Uterus (tissue), 4 donors: Measurements from ENCODE around the gene PRKCI. TPM values are rescaled to one million over a fixed set of nuclear protein-coding genes. Genes with fewer than 3 reads are reported as not detected.
"Not testable (repeated sequence)": the region's sequence is repeated elsewhere in the genome, so short reads cannot be mapped to it uniquely, and the experiment has no call there.

Experiments
- DNase-seq, 2 donors: peaks; one replicate each; pipeline ENCODE4 v3.0.0-alpha.2; 2019 to 2020
- H3K27ac ChIP-seq, 2 donors: fragments of 200-600 bp; sonication (generic); 1 replicate in 1 of 2; 2 replicates in 1 of 2; pipeline ENCODE4 v1.5.1; 2016 to 2018
- H3K27me3 ChIP-seq, 2 donors: fragments of 200-600 bp; sonication (generic); one replicate each; pipeline ENCODE4 v1.5.1; 2018 to 2019; ENCODE audit warnings: control low read depth in 1 of 2
- H3K36me3 ChIP-seq, 2 donors: fragments of 200-600 bp; sonication (generic); one replicate each; pipeline ENCODE4 v1.5.1; 2019; ENCODE audit warnings: control low read depth in 1 of 2
- H3K4me1 ChIP-seq, 2 donors: fragments of 200-600 bp; sonication (generic); one replicate each; pipeline ENCODE4 v1.5.1; 2018 to 2019; ENCODE audit warnings: control low read depth in 1 of 2
- H3K4me3 ChIP-seq, 2 donors: fragments of 200-600 bp; sonication (generic); 1 replicate in 1 of 2; 2 replicates in 1 of 2; pipeline ENCODE4 v1.5.1; 2018 to 2019; ENCODE audit warnings: mild to moderate bottlenecking in 1 of 2
- H3K9me3 ChIP-seq, 2 donors: fragments of 200-600 bp; sonication (generic); one replicate each; pipeline ENCODE4 v1.5.1; 2019; ENCODE audit warnings: control low read depth in 1 of 2
- CTCF ChIP-seq, 4 experiments: fragments of 200-600 bp in 2 of 4; fragments of 450-650 bp in 2 of 4; sonication (generic) in 2 of 4; IDR thresholded peaks; one replicate each; pipeline ENCODE4 v1.5.1; 2016 to 2019; ENCODE audit warnings: antibody characterized with exemption in 4 of 4, mild to moderate bottlenecking in 2 of 4, moderate library complexity in 1 of 4
- POLR2A ChIP-seq, 2 donors: fragments of 450-650 bp; IDR thresholded peaks; one replicate each; pipeline ENCODE4 v1.6.1; 2016; ENCODE audit warnings: antibody characterized with exemption in 2 of 2, mild to moderate bottlenecking in 1 of 2, moderate library complexity in 1 of 2
- intact Hi-C: fragments of 100-400 bp; cut with DNase I; formaldehyde crosslinking; loops from one replicate; pipeline ENCODE4 v1.15.1; 2023; ENCODE audit warnings: low total_unique reads
- total RNA-seq, 4 donors: library from RNA; depleted of rRNA in 3 of 4; stranded (reverse); fragments of >200 nt in 3 of 4; gene quantifications; one replicate each; pipeline versions ENCODE4 v1.1.0 to v1.2.4, GENCODE V29; 2014 to 2023
- donor health status: DM: yes; HTN: yes; CAD: no.

Gene PRKCI
- total RNA-seq, 4 donors from 2014 or later = 14.9 to 84.9 (median 40.6) TPM

- TF ChIP-seq CTCF (IDR thresholded peaks at IDR 0.05) = no peak
- TF ChIP-seq POLR2A (IDR thresholded peaks at IDR 0.05) = no peak
- Histone ChIP-seq H3K27ac (no peak overlapping the region), H3K27me3 (no peaks in the 10 kb centered on the region), H3K9me3 (no peaks in the 10 kb centered on the region), H3K4me3 (no peak overlapping the region), H3K36me3 (no peaks in the 10 kb centered on the region), H3K4me1 (no peaks in the 10 kb centered on the region)
- DNase-seq = no peak
- intact Hi-C loops = no loop called here
These were observed 20.7 kb upstream of the PRKCI start for GRCh38 chr3:170201527-170201926.

DNA sequence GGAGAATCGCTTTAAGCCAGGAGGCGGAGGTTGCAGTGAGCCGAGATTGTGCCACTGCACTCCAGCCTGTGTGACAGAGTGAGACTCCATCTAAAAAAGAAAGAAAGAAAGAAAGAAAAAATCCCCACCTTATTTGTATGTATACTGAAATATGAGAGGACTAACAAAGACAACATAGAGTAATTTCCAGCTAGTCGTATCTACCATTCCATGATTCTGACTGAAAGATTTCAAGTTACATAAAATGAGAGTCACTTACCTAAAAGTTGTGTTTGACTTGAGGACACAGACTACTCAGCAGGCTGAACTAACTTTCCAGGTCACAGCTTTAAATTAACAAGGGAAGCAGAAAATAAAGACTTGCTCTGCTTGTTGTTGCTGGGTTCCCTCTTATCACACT is 18.8 kb upstream of the PRKCI start:
- Histone ChIP-seq H3K27me3 (no peaks in the 10 kb centered on the region), H3K9me3 (no peaks in the 10 kb centered on the region), H3K36me3 (no peaks in the 10 kb centered on the region), H3K4me3 (no peak overlapping the region), H3K4me1 (no peaks in the 10 kb centered on the region), H3K27ac (no peak overlapping the region)
- DNase-seq = no peak
- intact Hi-C loops = no loop called here
- TF ChIP-seq CTCF (IDR thresholded peaks at IDR 0.05) = no peak
- no peak for TF ChIP-seq POLR2A (IDR thresholded peaks at IDR 0.05)

DNA sequence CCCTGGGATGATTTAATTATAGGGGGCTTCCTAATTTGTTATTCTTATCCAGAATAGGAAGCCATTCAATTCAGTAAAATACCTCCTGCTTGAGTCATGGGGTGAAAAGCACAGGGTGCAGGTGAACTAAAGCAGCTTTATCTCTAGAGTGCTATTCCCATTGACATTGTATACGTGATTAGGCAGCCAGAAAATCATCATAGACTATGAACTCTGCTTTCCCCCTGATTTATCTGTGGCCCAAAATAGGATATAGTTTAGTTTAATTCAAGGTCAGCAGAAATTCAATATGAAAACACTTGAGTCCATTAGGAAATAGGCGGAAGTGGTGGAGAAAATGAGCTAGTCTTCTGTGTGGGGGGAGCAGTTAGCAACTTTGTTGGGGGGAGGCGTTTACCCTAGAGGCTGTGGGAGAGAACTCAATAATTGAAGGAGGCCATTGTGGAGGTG is 18.2 kb upstream of the PRKCI start:
- no peak for TF ChIP-seq POLR2A (IDR thresholded peaks at IDR 0.05)
- no peak for TF ChIP-seq CTCF (IDR thresholded peaks at IDR 0.05)
- H3K27me3 ChIP-seq = no peaks in the 10 kb centered on the region
- intact Hi-C loops = no loop called here
- no peaks in the 10 kb centered on the region for H3K4me1 ChIP-seq
- no peaks in the 10 kb centered on the region for H3K36me3 ChIP-seq
- H3K9me3 ChIP-seq = no peaks in the 10 kb centered on the region
- DNase-seq = no peak
- H3K27ac ChIP-seq = no peak overlapping the region
- no peak overlapping the region for H3K4me3 ChIP-seq

GRCh38 chr3:170204509-170204908 is 17.7 kb upstream of the PRKCI start:
- no peak overlapping the region for H3K27ac ChIP-seq
- no peaks in the 10 kb centered on the region for H3K27me3 ChIP-seq
- intact Hi-C loops = no loop called here
- DNase-seq = no peak
- H3K4me1 ChIP-seq = no peaks in the 10 kb centered on the region
- TF ChIP-seq POLR2A (IDR thresholded peaks at IDR 0.05) (no peak), CTCF (IDR thresholded peaks at IDR 0.05) (no peak)
- H3K36me3 ChIP-seq = no peaks in the 10 kb centered on the region
- no peaks in the 10 kb centered on the region for H3K9me3 ChIP-seq
- H3K4me3 ChIP-seq = no peak overlapping the region

DNA sequence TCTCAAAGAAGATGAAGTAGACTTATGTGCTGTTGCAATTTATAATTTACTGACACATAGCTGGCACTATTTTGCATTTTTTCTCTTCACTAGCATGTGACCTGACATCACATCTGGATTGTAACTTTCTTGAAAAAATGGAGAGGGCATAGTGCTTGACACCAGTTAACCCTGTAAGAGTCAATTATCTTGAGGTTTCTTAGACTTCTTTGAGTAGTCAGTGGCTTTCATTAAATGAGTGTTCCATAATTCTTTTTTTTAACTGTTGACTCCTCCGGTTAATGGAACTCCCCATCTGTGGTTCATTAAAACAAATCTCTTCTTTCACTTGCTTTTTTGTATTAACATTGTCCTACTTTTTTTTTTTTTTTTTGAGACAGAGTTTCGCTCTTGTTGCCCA is 16.9 kb upstream of the PRKCI start:
- no peaks in the 10 kb centered on the region for H3K27me3 ChIP-seq
- H3K9me3 ChIP-seq = no peaks in the 10 kb centered on the region
- TF ChIP-seq POLR2A (IDR thresholded peaks at IDR 0.05) (no peak), CTCF (IDR thresholded peaks at IDR 0.05) (no peak)
- intact Hi-C loops = no loop called here
- H3K36me3 ChIP-seq = no peaks in the 10 kb centered on the region
- H3K4me1 ChIP-seq = no peaks in the 10 kb centered on the region
- H3K27ac ChIP-seq = no peak overlapping the region
- DNase-seq = no peak
- H3K4me3 ChIP-seq = no peak overlapping the region

DNA sequence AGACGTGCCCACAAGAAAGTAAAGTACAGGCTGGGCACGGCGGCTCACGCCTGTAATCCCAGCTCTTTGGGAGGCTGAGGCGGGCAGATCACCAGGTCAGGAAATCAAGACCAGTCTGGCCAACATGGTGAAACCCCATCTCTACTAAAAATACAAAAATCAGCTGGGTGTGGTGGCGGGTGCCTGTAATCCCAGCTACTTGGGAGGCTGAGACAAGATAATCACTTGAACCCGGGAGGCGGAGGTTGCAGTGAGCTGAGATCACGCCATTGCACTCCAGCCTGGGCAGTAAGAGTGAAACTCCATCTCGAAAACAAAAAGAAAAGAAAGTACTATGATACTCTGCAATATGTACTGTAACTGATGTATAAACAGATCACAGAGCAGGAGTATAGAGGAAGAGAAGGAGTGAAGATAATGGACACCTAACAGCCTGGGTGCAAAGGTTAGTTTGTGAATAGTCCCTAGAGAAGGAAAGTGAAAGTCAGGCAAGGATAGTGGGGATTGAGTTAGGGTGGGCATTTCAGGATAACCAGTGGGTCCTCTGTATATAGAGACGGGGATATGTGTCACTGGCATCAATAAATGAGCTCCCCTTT is 16.0 kb upstream of the PRKCI start:
- H3K36me3 ChIP-seq, H3K27me3 ChIP-seq, H3K4me3 ChIP-seq, H3K27ac ChIP-seq, H3K4me1 ChIP-seq, DNase-seq, intact Hi-C loops, H3K9me3 ChIP-seq: not testable (repeated sequence)
